ENCODE data around the gene OR10G3. TPM values are rescaled to one million over a fixed set of nuclear protein-coding genes. Genes with fewer than 3 reads are reported as not detected.

The OR10G3 gene
- total RNA-seq, 1 donor from 2014 or later: not detected

Other genes with a start within 250 kb of the OR10G3 start
- gene SUPT16H, start 196.1 kb downstream of the OR10G3 start, total RNA-seq: 162 and 166 TPM in 2 replicates
- gene CHD8, start 124.0 kb downstream of the OR10G3 start, total RNA-seq: 126 and 131 TPM in 2 replicates
- gene RAB2B, start 103.1 kb downstream of the OR10G3 start, total RNA-seq: 30.3 and 32.5 TPM in 2 replicates
- 77.5 and 86.6 TPM in 2 replicates for gene TOX4, start 102.9 kb downstream of the OR10G3 start, total RNA-seq
- 75.1 and 77.7 TPM in 2 replicates for gene METTL3, start 68.7 kb downstream of the OR10G3 start, total RNA-seq
- 1.3 and 1.6 TPM in 2 replicates for gene SALL2, start 53.7 kb downstream of the OR10G3 start, total RNA-seq
- gene OR10G2, start 54.9 kb upstream of the OR10G3 start, total RNA-seq: 0.24 TPM in 1 of 2 replicates, not detected in the other
- not detected in 2 replicates for gene OR4E2, start 73.8 kb upstream of the OR10G3 start, total RNA-seq
- not detected in 2 replicates for gene OR4E1, start 93.7 kb upstream of the OR10G3 start, total RNA-seq